HepG2 (cell line): Measurements from ENCODE around the gene SLC25A45. TPM values are rescaled to one million over a fixed set of nuclear protein-coding genes. Genes with fewer than 3 reads are reported as not detected.

Experiments
- PRPF4 ChIP-seq: fragments of 200-400 bp; formaldehyde crosslinking; IDR thresholded peaks from 2 replicates; pipeline ENCODE4 v1.6.1; 2016; ENCODE audit warnings: low read length, low read depth; ENCODE audit not compliant: poor library complexity, severe bottlenecking
- TBX2 ChIP-seq: sonication (generic); formaldehyde crosslinking; IDR thresholded peaks from 2 replicates; pipeline ENCODE4 v1.5.0; 2020; ENCODE audit warnings: missing genetic modification reagents, mild to moderate bottlenecking, borderline replicate concordance
- ZNF451 ChIP-seq: sonication (generic); formaldehyde crosslinking; IDR thresholded peaks from 2 replicates; pipeline ENCODE4 v1.5.0; 2020; ENCODE audit warnings: mild to moderate bottlenecking, missing genetic modification reagents
- ZNF777 ChIP-seq: sonication (generic); formaldehyde crosslinking; IDR thresholded peaks from 2 replicates; pipeline ENCODE4 v1.4.0; 2020; ENCODE audit warnings: missing genetic modification reagents
- polyA plus RNA-seq, 8 experiments: library from polyadenylated mRNA; depleted of rRNA in 3 of 8; stranded (reverse) in 7 of 8; unstranded in 1 of 8; fragments of >200 nt; fragmentation: Illumina TruSeq in 4 of 8; extraction: Trizol in 4 of 8; gene quantifications; 2 replicates each; pipeline versions ENCODE4 v1.2.1 to v1.2.3, GENCODE V29; 2011 to 2016; ENCODE audit warnings: low read depth in 4 of 8, missing spikeins in 1 of 8, mixed read lengths in 1 of 8; ENCODE audit not compliant: insufficient read depth in 1 of 8
- total RNA-seq, 5 experiments: library from RNA; depleted of rRNA; stranded (reverse); fragments of >200 nt; fragmentation: Illumina TruSeq; extraction: Trizol; gene quantifications; 2 replicates each; pipeline ENCODE4 v1.2.3, GENCODE V29; 2016; ENCODE audit warnings: low read depth in 1 of 5
- TF ChIP-seq, protein P1 (sequence below): sonication (generic); formaldehyde crosslinking; IDR thresholded peaks from 2 replicates; pipeline ENCODE4 v1.5.0; 2020; ENCODE audit warnings: mild to moderate bottlenecking, missing genetic modification reagents, borderline replicate concordance
- TF ChIP-seq, protein P2 (sequence below): sonication (generic); formaldehyde crosslinking; IDR thresholded peaks from 2 replicates; pipeline ENCODE4 v1.4.0; 2020; ENCODE audit warnings: missing genetic modification reagents, borderline replicate concordance
- TF ChIP-seq, protein P3 (sequence below): sonication (generic); formaldehyde crosslinking; IDR thresholded peaks from 2 replicates; pipeline ENCODE4 v1.8.0; 2022; ENCODE audit warnings: mild to moderate bottlenecking, missing genetic modification reagents, moderate library complexity
- TF ChIP-seq, protein P4 (sequence below): IDR thresholded peaks from 2 replicates; pipeline ENCODE4 v1.6.1; 2016; ENCODE audit warnings: low read depth, borderline replicate concordance
- TF ChIP-seq, protein P5 (sequence below): IDR thresholded peaks from 2 replicates; pipeline ENCODE4 v1.6.1; 2016; ENCODE audit warnings: low read depth
- TF ChIP-seq, protein P6 (sequence below): IDR thresholded peaks from 2 replicates; pipeline ENCODE4 v1.6.1; 2016; ENCODE audit warnings: missing genetic modification reagents, missing compliant biosample characterization
- TF ChIP-seq, protein P7 (sequence below): sonication (generic); formaldehyde crosslinking; IDR thresholded peaks from 2 replicates; pipeline ENCODE4 v1.4.0; 2020; ENCODE audit warnings: missing genetic modification reagents

Gene SLC25A45
- total and polyA plus RNA-seq, 2 of the 13 experiments (the other 11 are each of a cell fraction or from before 2014, with no cell fraction given) = 1.2 to 3.4 TPM

DNA sequence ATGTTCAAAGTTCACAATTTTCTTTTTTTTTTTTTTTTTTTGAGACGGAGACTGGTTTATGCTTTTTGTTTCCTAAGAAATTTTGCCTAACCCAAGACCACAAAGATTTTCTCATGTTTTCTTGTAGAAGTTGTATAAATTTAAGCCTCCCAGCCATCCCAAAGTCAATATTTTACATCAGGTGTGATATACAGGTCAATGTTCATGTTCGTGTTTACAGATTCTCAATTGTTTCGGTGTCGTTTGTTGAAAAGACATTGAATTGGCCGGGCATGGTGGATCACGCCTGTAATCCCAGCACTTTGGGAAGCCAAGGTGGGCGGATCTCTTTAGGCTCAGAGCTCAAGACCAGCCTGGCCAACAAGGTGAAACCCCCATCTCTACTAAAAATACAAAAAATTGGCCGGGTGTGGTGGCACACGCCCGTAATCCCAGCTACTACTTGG is 19.4 kb upstream of the SLC25A45 start (continued):
- TF ChIP-seq, protein P1, sequence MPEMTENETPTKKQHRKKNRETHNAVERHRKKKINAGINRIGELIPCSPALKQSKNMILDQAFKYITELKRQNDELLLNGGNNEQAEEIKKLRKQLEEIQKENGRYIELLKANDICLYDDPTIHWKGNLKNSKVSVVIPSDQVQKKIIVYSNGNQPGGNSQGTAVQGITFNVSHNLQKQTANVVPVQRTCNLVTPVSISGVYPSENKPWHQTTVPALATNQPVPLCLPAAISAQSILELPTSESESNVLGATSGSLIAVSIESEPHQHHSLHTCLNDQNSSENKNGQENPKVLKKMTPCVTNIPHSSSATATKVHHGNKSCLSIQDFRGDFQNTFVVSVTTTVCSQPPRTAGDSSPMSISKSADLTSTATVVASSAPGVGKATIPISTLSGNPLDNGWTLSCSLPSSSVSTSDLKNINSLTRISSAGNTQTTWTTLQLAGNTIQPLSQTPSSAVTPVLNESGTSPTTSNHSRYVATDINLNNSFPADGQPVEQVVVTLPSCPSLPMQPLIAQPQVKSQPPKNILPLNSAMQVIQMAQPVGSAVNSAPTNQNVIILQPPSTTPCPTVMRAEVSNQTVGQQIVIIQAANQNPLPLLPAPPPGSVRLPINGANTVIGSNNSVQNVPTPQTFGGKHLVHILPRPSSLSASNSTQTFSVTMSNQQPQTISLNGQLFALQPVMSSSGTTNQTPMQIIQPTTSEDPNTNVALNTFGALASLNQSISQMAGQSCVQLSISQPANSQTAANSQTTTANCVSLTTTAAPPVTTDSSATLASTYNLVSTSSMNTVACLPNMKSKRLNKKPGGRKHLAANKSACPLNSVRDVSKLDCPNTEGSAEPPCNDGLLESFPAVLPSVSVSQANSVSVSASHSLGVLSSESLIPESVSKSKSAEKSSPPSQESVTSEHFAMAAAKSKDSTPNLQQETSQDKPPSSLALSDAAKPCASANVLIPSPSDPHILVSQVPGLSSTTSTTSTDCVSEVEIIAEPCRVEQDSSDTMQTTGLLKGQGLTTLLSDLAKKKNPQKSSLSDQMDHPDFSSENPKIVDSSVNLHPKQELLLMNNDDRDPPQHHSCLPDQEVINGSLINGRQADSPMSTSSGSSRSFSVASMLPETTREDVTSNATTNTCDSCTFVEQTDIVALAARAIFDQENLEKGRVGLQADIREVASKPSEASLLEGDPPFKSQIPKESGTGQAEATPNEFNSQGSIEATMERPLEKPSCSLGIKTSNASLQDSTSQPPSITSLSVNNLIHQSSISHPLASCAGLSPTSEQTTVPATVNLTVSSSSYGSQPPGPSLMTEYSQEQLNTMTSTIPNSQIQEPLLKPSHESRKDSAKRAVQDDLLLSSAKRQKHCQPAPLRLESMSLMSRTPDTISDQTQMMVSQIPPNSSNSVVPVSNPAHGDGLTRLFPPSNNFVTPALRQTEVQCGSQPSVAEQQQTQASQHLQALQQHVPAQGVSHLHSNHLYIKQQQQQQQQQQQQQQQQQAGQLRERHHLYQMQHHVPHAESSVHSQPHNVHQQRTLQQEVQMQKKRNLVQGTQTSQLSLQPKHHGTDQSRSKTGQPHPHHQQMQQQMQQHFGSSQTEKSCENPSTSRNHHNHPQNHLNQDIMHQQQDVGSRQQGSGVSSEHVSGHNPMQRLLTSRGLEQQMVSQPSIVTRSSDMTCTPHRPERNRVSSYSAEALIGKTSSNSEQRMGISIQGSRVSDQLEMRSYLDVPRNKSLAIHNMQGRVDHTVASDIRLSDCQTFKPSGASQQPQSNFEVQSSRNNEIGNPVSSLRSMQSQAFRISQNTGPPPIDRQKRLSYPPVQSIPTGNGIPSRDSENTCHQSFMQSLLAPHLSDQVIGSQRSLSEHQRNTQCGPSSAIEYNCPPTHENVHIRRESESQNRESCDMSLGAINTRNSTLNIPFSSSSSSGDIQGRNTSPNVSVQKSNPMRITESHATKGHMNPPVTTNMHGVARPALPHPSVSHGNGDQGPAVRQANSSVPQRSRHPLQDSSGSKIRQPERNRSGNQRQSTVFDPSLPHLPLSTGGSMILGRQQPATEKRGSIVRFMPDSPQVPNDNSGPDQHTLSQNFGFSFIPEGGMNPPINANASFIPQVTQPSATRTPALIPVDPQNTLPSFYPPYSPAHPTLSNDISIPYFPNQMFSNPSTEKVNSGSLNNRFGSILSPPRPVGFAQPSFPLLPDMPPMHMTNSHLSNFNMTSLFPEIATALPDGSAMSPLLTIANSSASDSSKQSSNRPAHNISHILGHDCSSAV (CRISPR knock-in tag) = no peak
- TF ChIP-seq, protein P2, sequence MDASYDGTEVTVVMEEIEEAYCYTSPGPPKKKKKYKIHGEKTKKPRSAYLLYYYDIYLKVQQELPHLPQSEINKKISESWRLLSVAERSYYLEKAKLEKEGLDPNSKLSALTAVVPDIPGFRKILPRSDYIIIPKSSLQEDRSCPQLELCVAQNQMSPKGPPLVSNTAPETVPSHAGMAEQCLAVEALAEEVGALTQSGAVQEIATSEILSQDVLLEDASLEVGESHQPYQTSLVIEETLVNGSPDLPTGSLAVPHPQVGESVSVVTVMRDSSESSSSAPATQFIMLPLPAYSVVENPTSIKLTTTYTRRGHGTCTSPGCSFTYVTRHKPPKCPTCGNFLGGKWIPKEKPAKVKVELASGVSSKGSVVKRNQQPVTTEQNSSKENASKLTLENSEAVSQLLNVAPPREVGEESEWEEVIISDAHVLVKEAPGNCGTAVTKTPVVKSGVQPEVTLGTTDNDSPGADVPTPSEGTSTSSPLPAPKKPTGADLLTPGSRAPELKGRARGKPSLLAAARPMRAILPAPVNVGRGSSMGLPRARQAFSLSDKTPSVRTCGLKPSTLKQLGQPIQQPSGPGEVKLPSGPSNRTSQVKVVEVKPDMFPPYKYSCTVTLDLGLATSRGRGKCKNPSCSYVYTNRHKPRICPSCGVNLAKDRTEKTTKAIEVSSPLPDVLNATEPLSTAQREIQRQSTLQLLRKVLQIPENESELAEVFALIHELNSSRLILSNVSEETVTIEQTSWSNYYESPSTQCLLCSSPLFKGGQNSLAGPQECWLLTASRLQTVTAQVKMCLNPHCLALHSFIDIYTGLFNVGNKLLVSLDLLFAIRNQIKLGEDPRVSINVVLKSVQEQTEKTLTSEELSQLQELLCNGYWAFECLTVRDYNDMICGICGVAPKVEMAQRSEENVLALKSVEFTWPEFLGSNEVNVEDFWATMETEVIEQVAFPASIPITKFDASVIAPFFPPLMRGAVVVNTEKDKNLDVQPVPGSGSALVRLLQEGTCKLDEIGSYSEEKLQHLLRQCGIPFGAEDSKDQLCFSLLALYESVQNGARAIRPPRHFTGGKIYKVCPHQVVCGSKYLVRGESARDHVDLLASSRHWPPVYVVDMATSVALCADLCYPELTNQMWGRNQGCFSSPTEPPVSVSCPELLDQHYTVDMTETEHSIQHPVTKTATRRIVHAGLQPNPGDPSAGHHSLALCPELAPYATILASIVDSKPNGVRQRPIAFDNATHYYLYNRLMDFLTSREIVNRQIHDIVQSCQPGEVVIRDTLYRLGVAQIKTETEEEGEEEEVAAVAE (CRISPR knock-in tag) = no peak
- no peak for TF ChIP-seq ZNF777
- TF ChIP-seq, protein P3, sequence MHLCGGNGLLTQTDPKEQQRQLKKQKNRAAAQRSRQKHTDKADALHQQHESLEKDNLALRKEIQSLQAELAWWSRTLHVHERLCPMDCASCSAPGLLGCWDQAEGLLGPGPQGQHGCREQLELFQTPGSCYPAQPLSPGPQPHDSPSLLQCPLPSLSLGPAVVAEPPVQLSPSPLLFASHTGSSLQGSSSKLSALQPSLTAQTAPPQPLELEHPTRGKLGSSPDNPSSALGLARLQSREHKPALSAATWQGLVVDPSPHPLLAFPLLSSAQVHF = no peak
- TF ChIP-seq, protein P4, sequence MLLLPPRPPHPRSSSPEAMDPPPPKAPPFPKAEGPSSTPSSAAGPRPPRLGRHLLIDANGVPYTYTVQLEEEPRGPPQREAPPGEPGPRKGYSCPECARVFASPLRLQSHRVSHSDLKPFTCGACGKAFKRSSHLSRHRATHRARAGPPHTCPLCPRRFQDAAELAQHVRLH (CRISPR knock-in tag) = no peak
- TF ChIP-seq ZNF451 = no peak
- TF ChIP-seq, protein P5, sequence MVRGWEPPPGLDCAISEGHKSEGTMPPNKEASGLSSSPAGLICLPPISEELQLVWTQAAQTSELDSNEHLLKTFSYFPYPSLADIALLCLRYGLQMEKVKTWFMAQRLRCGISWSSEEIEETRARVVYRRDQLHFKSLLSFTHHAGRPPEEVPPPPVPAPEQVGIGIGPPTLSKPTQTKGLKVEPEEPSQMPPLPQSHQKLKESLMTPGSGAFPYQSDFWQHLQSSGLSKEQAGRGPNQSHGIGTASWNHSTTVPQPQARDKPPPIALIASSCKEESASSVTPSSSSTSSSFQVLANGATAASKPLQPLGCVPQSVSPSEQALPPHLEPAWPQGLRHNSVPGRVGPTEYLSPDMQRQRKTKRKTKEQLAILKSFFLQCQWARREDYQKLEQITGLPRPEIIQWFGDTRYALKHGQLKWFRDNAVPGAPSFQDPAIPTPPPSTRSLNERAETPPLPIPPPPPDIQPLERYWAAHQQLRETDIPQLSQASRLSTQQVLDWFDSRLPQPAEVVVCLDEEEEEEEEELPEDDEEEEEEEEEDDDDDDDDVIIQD (CRISPR knock-in tag) = no peak
- TF ChIP-seq, protein P6, sequence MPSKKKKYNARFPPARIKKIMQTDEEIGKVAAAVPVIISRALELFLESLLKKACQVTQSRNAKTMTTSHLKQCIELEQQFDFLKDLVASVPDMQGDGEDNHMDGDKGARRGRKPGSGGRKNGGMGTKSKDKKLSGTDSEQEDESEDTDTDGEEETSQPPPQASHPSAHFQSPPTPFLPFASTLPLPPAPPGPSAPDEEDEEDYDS (CRISPR knock-in tag) = no peak
- TF ChIP-seq TBX2 (CRISPR knock-in tag) = peak; percentile 66; the same call in 1 of the 2 replicates
- no peak for TF ChIP-seq PRPF4
- TF ChIP-seq, protein P7, sequence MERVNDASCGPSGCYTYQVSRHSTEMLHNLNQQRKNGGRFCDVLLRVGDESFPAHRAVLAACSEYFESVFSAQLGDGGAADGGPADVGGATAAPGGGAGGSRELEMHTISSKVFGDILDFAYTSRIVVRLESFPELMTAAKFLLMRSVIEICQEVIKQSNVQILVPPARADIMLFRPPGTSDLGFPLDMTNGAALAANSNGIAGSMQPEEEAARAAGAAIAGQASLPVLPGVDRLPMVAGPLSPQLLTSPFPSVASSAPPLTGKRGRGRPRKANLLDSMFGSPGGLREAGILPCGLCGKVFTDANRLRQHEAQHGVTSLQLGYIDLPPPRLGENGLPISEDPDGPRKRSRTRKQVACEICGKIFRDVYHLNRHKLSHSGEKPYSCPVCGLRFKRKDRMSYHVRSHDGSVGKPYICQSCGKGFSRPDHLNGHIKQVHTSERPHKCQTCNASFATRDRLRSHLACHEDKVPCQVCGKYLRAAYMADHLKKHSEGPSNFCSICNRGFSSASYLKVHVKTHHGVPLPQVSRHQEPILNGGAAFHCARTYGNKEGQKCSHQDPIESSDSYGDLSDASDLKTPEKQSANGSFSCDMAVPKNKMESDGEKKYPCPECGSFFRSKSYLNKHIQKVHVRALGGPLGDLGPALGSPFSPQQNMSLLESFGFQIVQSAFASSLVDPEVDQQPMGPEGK (CRISPR knock-in tag) = no peak
